Myocyte (in vitro differentiated cells): ENCODE results near the gene FSIP1. TPM values are rescaled to one million over a fixed set of nuclear protein-coding genes. Genes with fewer than 3 reads are reported as not detected.

Source experiments
- DNase-seq: peaks from one replicate; pipeline ENCODE4 v3.0.0-alpha.2; 2012; ENCODE audit warnings: low read depth
- total RNA-seq: library from RNA; depleted of rRNA; stranded (reverse); fragments of >200 nt; gene quantifications from 2 replicates; pipeline ENCODE4 v1.2.3, GENCODE V29; 2014

Gene FSIP1
- total RNA-seq, 1 donor from 2014 or later: 0.37 TPM

GRCh38 chr15:39556461-39556860, 226.2 kb downstream of the FSIP1 start:
- DNase-seq: no peak

- DNase-seq: no peak
These were observed 226.8 kb downstream of the FSIP1 start for GRCh38 chr15:39555885-39556284.

- no peak for DNase-seq
These were observed 227.8 kb downstream of the FSIP1 start for GRCh38 chr15:39554746-39555387.

- DNase-seq: peak; percentile 29
These were observed 228.5 kb downstream of the FSIP1 start for GRCh38 chr15:39553947-39554693.

GRCh38 chr15:39552556-39552955, 230.1 kb downstream of the FSIP1 start:
- DNase-seq: no peak

- DNase-seq: no peak
These were observed 231.2 kb downstream of the FSIP1 start for GRCh38 chr15:39551476-39551875.

Other genes with a start within 250 kb of the FSIP1 start
- gene THBS1, start 201.8 kb downstream of the FSIP1 start, total RNA-seq: 1,149 and 1,987 TPM in 2 replicates
- gene GPR176, start 137.4 kb upstream of the FSIP1 start, total RNA-seq: 28.1 and 32.6 TPM in 2 replicates
- gene EIF2AK4, start 151.3 kb upstream of the FSIP1 start, total RNA-seq: 68.3 and 70.0 TPM in 2 replicates